Left lobe of liver (tissue), 2 donors: ENCODE measurements around the gene NDUFAF5. TPM values are rescaled to one million over a fixed set of nuclear protein-coding genes. Genes with fewer than 3 reads are reported as not detected.

Experiments
- ATAC-seq: fragments of 200-7000 bp; cut with Tn5 transposase; one replicate; pipeline ENCODE4 v1.9.1; 2020; ENCODE audit warnings: mild to moderate bottlenecking, moderate library complexity
- DNase-seq: peaks from one replicate; pipeline ENCODE4 v3.0.0-alpha.2; 2020; ENCODE audit warnings: low spot score
- total RNA-seq: library from RNA; stranded (reverse); gene quantifications from one replicate; pipeline ENCODE4 v1.2.1, GENCODE V29; 2021
- donor health status: DM: no; HTN: no; CAD: no; lungs with moderate emphysema.
- donor health status: DM: no; HTN: yes; CAD: no.

Gene NDUFAF5
- total RNA-seq, 1 donor from 2014 or later: 12.4 TPM

DNA sequence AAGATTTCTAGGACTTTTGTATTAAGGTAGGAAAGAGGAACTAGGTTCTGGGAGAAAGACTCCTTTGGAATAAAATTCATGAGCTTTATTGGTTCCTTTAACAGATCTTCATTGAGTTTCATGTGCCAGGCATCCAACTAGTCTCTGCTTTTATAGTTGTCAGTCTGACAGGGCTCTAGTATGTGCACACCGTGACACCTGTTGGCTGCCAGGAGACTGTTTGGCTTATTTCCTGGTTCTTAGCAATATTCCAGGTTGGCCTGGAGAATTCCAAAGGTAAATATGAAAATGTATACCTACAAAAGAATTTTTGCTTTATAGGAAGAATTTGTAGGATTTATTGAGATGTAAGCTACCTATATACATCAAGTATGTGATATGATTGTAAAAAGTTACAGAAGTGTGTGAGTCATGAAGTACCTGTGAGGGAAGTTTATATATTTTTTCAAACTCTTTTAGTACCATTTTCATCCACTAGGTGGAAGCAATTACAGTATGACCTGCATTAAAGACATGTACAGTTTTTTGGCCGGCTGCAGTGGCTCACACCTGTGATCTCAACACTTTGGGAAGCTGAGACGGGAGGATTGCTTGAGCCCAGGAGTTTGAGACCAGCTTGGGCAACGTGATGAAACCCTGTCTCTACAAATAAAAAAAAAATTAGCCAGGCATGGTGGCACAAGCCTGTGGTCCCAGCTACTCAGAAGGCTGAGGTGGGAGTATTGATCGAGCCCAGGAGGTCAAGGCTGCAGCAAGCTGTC, 35.2 kb downstream of the NDUFAF5 start:
- peak; percentile 51 for DNase-seq
- ATAC-seq: peak; percentile 91

DNA sequence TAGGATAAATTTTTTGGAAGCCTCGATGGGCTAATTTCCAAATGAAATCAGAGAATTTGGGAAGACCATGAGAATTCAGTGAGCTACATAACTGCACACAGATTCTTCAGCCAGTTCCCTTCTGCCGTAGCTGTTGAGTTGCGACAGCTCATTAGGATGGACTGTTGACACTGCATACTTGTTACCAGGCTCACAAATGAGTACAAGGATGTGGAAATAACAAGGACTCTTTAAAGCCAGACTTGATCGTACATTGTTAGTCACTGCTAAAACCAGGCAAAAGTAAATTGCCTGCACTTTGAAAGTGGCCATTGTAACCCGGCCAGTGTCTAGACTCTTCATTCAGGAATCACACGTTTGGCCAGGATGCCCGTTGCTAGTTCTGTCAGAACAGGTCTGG, 37.0 kb downstream of the NDUFAF5 start:
- ATAC-seq: no peak

DNA sequence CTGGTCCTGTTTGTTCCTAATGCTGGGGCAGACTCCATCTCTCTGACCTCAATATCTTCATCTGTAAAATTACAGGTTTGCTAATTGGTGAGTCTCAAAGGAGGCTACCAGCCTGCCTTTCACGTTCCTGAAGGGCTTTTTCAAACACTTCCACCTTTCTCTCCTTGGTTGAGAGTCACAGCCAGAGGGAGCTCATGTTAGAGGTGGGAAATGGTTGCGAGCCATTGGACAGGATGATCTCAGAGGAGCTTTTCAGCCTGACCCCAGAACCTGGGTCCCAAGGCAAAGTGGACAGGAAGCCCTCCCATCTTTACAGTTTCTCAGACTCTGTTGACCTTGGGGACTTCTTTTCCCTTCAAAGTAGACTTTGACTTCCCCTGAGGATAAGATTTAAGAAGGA, 37.6 kb downstream of the NDUFAF5 start:
- ATAC-seq (no peak), DNase-seq (no peak)

More for the DNA sequence above, 37.0 kb downstream of the NDUFAF5 start:
- no peak for DNase-seq

- ATAC-seq (no peak), DNase-seq (no peak)
These were observed 39.6 kb downstream of the NDUFAF5 start for GRCh38 chr20:13824459-13824858.

DNA sequence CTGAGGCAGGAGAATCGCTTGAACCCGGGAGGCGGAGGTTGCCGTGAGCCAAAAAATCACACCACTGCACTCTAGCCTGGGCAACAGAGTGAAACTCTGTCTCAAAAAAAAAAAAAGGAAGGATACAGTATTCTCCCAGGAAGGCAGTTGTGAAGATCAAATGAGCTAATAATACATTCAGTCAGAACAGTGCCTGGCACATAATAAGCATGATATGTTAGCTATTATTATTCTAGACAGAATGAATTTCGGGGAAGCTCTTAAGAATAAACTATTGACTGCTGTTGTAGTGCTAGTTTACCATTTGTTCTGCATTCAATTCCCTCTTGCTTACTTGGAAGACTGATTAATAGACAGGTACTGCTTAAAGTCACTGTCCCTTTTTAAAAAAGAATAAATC, 40.6 kb downstream of the NDUFAF5 start:
- DNase-seq (no peak), ATAC-seq (no peak)

DNA sequence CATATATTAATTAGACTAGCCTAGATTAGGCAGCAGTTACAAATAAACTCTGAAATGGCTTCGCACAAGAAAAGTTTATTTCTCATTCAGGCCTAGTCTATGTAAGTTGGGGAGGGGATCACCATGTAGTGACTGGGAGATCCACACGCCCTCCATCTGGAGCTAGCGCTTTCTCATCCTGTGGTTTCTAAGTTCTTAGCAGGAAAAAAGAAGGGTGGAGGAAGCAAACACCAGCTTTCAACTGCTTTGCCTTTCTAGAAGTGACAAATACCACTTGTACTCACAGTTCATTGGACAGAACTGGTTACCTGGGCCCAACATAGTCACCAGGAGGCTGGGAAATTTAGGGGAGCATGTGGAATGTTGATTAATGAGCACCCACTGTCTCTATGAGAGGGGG, 46.6 kb downstream of the NDUFAF5 start:
- ATAC-seq: no peak
- DNase-seq: no peak

- no peak for ATAC-seq
- DNase-seq: no peak
These were observed 53.8 kb downstream of the NDUFAF5 start for GRCh38 chr20:13838664-13839063.

GRCh38 chr20:13839421-13840092, 54.7 kb downstream of the NDUFAF5 start:
- DNase-seq (no peak), ATAC-seq (no peak)

- no peak for ATAC-seq
- DNase-seq: no peak
These were observed 55.3 kb downstream of the NDUFAF5 start for GRCh38 chr20:13840093-13840465.

- ATAC-seq: no peak
- no peak for DNase-seq
These were observed 56.4 kb downstream of the NDUFAF5 start for GRCh38 chr20:13841206-13841605.

GRCh38 chr20:13844296-13844695, 59.5 kb downstream of the NDUFAF5 start:
- no peak for DNase-seq
- ATAC-seq: no peak

- DNase-seq: no peak
- ATAC-seq: no peak
These were observed 66.5 kb downstream of the NDUFAF5 start for GRCh38 chr20:13851279-13851678.

DNA sequence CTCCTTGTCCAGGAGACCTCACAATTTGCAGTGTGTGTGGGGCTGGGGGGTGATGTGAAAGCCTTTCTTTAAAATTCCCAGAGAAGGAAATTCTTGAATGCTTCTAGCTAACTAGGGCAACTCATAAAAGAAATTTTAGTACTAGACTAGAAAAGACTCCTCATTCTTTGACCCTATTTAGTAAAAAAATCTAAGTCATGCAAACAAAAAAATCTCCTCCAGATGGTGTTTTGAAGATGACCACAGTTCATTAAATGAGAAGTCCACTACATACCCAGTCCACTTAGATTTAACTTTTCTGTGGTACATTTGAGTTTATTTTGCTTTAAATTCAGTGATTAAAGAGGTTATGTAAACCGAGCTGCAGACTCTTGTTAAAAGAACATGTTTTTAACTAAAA, 67.5 kb downstream of the NDUFAF5 start:
- no peak for ATAC-seq
- no peak for DNase-seq

GRCh38 chr20:13855613-13856012, 70.8 kb downstream of the NDUFAF5 start:
- DNase-seq (no peak), ATAC-seq (no peak)

DNA sequence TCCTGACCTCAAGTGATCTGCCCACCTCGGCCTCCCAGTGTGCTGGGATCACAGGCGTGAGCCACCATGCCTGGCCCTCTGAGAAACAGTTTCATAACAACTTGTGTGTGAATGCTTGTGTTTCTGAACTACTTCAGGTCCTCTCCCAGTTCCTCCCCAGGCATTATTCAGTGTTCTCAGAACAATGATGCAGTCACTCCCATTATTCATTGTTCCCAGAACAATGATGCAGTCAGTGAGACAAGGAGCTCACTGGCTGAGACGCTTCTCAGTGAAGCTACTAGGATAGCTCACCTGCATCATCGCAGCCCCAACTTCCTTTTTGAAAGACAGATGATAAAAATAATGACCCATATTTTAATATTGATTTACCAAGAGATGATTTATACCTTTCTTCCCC, 71.5 kb downstream of the NDUFAF5 start:
- ATAC-seq (no peak), DNase-seq (no peak)

DNA sequence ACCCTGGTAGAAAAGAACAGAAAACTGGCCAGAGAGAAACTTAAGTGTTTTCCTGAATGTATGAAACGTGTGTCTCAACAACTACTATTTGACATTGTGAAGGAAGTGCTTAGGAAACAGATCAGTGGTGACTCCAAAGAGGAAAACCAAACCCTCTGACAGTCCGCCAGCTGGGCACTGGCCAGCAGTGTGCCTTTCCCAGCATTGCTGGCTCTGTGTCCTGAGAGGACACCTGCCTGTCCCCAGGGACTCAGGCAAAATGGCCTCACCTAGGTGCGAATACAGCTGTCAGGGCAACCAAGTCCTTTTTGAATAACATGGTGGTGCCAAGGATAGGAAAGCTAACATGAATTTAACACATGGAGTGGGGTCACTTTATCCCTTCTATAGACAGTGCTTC, 72.5 kb downstream of the NDUFAF5 start:
- DNase-seq (peak; percentile 93), ATAC-seq (peak; percentile 99)

DNA sequence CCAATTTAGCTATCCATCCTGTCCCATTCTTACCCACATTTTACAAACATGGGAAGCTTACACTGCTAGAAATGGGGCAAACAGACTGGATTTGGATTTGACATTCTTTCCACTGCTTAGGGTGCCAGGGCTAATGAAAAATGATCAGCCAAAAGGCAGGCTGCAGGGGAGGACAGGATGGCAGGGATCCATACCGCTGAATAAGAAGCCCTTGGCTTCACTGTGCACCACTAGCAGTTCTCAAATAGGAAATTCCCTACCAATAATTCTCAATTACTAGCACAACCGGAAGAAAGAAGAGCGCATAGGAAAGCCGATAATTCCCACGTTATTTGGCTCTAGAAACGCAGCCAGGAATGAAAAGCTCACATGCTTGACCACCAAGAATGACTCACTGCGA, 73.1 kb downstream of the NDUFAF5 start:
- DNase-seq (no peak), ATAC-seq (no peak)

DNA sequence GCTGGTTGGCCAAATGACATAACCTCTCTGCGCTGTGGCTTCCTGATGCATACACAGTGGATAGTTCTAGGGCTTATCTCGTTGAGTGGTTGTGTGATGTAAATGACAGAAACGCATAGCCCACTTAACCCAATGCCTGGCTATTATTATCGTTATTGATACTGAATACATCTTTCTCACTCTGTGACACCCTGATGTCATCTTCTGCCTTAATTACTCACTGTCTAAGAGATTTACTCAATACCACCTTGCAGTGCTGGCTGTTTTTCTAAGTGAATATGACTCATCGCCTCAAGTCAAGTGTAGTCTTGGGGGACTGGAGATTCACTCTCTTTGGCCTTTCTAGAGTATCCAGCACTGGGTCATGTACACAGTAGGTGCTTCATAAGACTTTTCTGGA, 73.6 kb downstream of the NDUFAF5 start:
- no peak for DNase-seq
- ATAC-seq: no peak

DNA sequence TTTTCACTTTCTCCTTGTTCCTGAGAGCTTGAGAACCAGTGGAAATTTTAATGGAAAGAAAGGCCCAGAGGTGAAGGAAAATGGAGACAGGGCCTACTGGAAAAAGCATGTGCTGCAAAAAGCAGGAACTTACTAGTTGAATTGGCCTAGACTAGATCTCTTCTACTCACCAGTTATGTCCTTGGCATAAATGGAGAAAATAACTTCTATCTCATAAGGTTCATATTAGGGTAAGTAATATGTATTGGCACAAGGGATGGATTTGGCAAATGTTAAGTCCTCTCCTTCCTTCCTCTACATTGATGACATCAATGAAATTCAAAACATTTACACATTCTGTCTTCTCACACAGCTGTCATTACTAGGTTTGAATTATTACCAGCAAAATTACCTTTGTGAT, 74.0 kb downstream of the NDUFAF5 start:
- DNase-seq: no peak
- no peak for ATAC-seq

DNA sequence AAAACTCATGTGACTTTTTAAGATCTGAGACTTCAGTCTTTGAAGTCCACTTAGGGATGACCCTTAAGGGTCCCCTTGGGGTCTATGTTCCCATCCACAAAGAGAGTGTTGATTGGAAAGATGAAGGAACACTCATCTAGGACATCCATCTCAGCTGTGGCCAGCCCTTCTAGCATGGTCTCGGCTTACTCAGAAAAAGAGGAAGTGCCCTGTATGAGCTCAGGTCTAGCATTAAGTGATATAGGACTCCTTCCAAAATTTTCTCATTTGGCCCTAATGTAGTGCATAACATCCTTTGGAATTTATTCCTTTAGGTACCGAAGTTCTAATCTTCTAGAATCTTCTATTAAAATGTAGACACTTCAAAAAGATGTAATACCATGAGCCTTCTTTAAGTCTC, 77.4 kb downstream of the NDUFAF5 start:
- no peak for DNase-seq
- no peak for ATAC-seq

- ATAC-seq: no peak
These were observed 78.4 kb downstream of the NDUFAF5 start for GRCh38 chr20:13863244-13863643.

GRCh38 chr20:13865156-13865555, 80.3 kb downstream of the NDUFAF5 start:
- no peak for ATAC-seq
- no peak for DNase-seq

More at GRCh38 chr20:13863244-13863643, 78.4 kb downstream of the NDUFAF5 start:
- no peak for DNase-seq
